Measurements from ENCODE around the gene SLC25A40. TPM values are rescaled to one million over a fixed set of nuclear protein-coding genes. Genes with fewer than 3 reads are reported as not detected.
A peak's percentile ranks its signal among the peaks of the same experiment; 100 is the strongest.

SLC25A40 gene
- total and polyA plus RNA-seq, 2 of the 13 experiments (the other 11 are each of a cell fraction or from before 2014, with no cell fraction given): 12.9 to 13.6 TPM

GRCh38 chr7:87837597-87837996 lies 38.6 kb downstream of the SLC25A40 start:
- DNase-seq (ENCODE audit: low spot score) (no peak), ATAC-seq (no peak), FAIRE-seq (no peak)
- Histone ChIP-seq H3K27me3 (ENCODE audit: control insufficient read depth in 1 of 2, insufficient read depth in 2 of 2, low read length in 2 of 2) (no peaks in the 10 kb centered on the region), H3K4me2 (ENCODE audit: low read depth, low read length) (no peak overlapping the region), H3K27ac (ENCODE audit: extremely low read length, insufficient read depth, low read length) (no peak overlapping the region), H4K20me1 (ENCODE audit: insufficient read depth, low read length) (no peaks in the 10 kb centered on the region), H3K9ac (ENCODE audit: insufficient read depth, low read depth, low read length) (no peak overlapping the region), H3K36me3 (replicated peaks in 1 of 2; ENCODE audit: control insufficient read depth in 1 of 2, insufficient read depth in 2 of 2, low read length in 2 of 2) (no peaks in the 10 kb centered on the region; a peak in 1 of 5 replicates), H3K4me3 (replicated peaks in 1 of 3; ENCODE audit: insufficient read depth in 1 of 3, low read depth in 2 of 3, low read length in 3 of 3) (no peak overlapping the region), H2AFZ (ENCODE audit: low read length) (no peak overlapping the region), H3K9me3 (ENCODE audit: low read length) (no peaks in the 10 kb centered on the region), H3K4me1 (ENCODE audit: insufficient read depth, low read length) (no peaks in the 10 kb centered on the region), H3K79me2 (ENCODE audit: insufficient read depth, low read length) (no peaks in the 10 kb centered on the region)
- TF ChIP-seq ZBED4 (CRISPR knock-in tag; IDR thresholded peaks at IDR 0.05; ENCODE audit: borderline replicate concordance) (no peak), ZFP41 (CRISPR knock-in tag; IDR thresholded peaks at IDR 0.05; ENCODE audit: borderline replicate concordance) (no peak)
- 40% methylated on average over 1 of the region's 1 CpG for WGBS (ENCODE audit: low lambda C conversion rate)
- ChIA-PET POLR2A (no interaction called here), CTCF (ENCODE audit: low intra/inter-chr PET ratio, low total read pairs) (no interaction called here)
- intact Hi-C loops (cut with micrococcal nuclease; ENCODE audit: unreplicated experiment): no loop called here
- in situ Hi-C loops (cut with HindIII; ENCODE audit: extremely low pct_ligation_motif_present, low pct_unique_long_range_greater_than_20kb): no loop called here
- BruUV-seq (replicated peaks): no TSS peak

- CTCF ChIA-PET (ENCODE audit: low intra/inter-chr PET ratio, low total read pairs): no interaction called here
Measured at GRCh38 chr7:87833130-87833529, 43.0 kb downstream of the SLC25A40 start.

More at GRCh38 chr7:87833130-87833529, 43.0 kb downstream of the SLC25A40 start:
- H2AFZ ChIP-seq (ENCODE audit: low read length): no peak overlapping the region
- WGBS (ENCODE audit: low lambda C conversion rate): 93% methylated on average over 1 of the region's 1 CpG
- BruUV-seq (replicated peaks): no TSS peak
- DNase-seq (ENCODE audit: low spot score) (no peak), ATAC-seq (no peak; the same call in 2 of the 3 replicates), FAIRE-seq (no peak)
- no peak overlapping the region for H3K4me2 ChIP-seq (ENCODE audit: low read depth, low read length)
- H3K27ac ChIP-seq (ENCODE audit: extremely low read length, insufficient read depth, low read length): no peak overlapping the region
- H3K79me2 ChIP-seq (ENCODE audit: insufficient read depth, low read length): no peaks in the 10 kb centered on the region
- intact Hi-C loops (cut with micrococcal nuclease; ENCODE audit: unreplicated experiment): no loop called here
- H4K20me1 ChIP-seq (ENCODE audit: insufficient read depth, low read length): no peaks in the 10 kb centered on the region
- H3K4me1 ChIP-seq (ENCODE audit: insufficient read depth, low read length): no peaks in the 10 kb centered on the region
- in situ Hi-C loops (cut with HindIII; ENCODE audit: extremely low pct_ligation_motif_present, low pct_unique_long_range_greater_than_20kb): no loop called here
- TF ChIP-seq NAIF1 (CRISPR knock-in tag; IDR thresholded peaks at IDR 0.05; ENCODE audit: borderline replicate concordance) (no peak), FOXA3 (CRISPR knock-in tag; IDR thresholded peaks at IDR 0.05) (peak; percentile 30; the same call in 1 of the 2 replicates), AGO2 (optimal IDR thresholded peaks at IDR 0.05; ENCODE audit: low read depth, low read length) (no peak), FOXA1 (IDR thresholded peaks at IDR 0.05) (no peak), FOXA1 (CRISPR knock-in tag; IDR thresholded peaks at IDR 0.05) (peak; percentile 39; the same call in 1 of the 2 replicates)
- POLR2A ChIA-PET: no interaction called here
- no peaks in the 10 kb centered on the region for H3K9me3 ChIP-seq (ENCODE audit: low read length)
- no peaks in the 10 kb centered on the region for H3K27me3 ChIP-seq (ENCODE audit: control insufficient read depth in 1 of 2, insufficient read depth in 2 of 2, low read length in 2 of 2)
- H3K4me3 ChIP-seq (replicated peaks in 1 of 3; ENCODE audit: insufficient read depth in 1 of 3, low read depth in 2 of 3, low read length in 3 of 3): no peak overlapping the region
- H3K36me3 ChIP-seq (replicated peaks in 1 of 2; ENCODE audit: control insufficient read depth in 1 of 2, insufficient read depth in 2 of 2, low read length in 2 of 2): no peaks in the 10 kb centered on the region
- H3K9ac ChIP-seq (ENCODE audit: insufficient read depth, low read depth, low read length): no peak overlapping the region

All from HepG2 (cell line).